ENCODE measurements around the gene GGT5. TPM values are rescaled to one million over a fixed set of nuclear protein-coding genes. Genes with fewer than 3 reads are reported as not detected.

GGT5 gene
- total RNA-seq, 1 experiment from 2014 or later: 0.28 TPM

GRCh38 chr22:24201681-24202614 is 42.9 kb downstream of the GGT5 start:
- no TSS peak for BruUV-seq (replicated peaks)
- H3K27ac Mint-ChIP-seq (ENCODE audit: unreplicated experiment): peak overlapping the region; percentile 98
- DNase-seq: peak; percentile 52
- intact Hi-C loops (cut with micrococcal nuclease; ENCODE audit: unreplicated experiment): loop anchor here (5.0 kb wide), 1 partner anchor 45 kb away; the partner anchor contains the start of gene GGT5
- no peaks in the 10 kb centered on the region for H3K27me3 Mint-ChIP-seq (ENCODE audit: unreplicated experiment)
- peaks cover 49% of the 10 kb centered on the region for H3K4me1 Mint-ChIP-seq (ENCODE audit: low read depth, unreplicated experiment)
- H3K9me3 Mint-ChIP-seq (ENCODE audit: low read depth, unreplicated experiment): no peaks in the 10 kb centered on the region
- H3K4me3 Mint-ChIP-seq (ENCODE audit: low read depth, unreplicated experiment): peak overlapping the region; percentile 40
- CTCF ChIA-PET: interaction anchor here (0.7 to 0.9 kb wide), 3 partner anchors 11 to 45 kb away, joined by 3 read pairs; no protein-coding TSS in a partner anchor
- peaks cover 23% of the 10 kb centered on the region for H3K36me3 Mint-ChIP-seq (ENCODE audit: insufficient read depth, unreplicated experiment)
- no peak for TF ChIP-seq CTCF (IDR thresholded peaks at IDR 0.05; ENCODE audit: unreplicated experiment)

GRCh38 chr22:24200619-24201212 is 44.2 kb downstream of the GGT5 start:
- intact Hi-C loops (cut with micrococcal nuclease; ENCODE audit: unreplicated experiment): loop anchor here (5.0 kb wide), 1 partner anchor 47 kb away; the partner anchor contains the start of gene GGT5
- Mint-ChIP-seq H3K4me3 (ENCODE audit: low read depth, unreplicated experiment) (no peak overlapping the region), H3K27ac (ENCODE audit: unreplicated experiment) (peak overlapping the region; percentile 98), H3K36me3 (ENCODE audit: insufficient read depth, unreplicated experiment) (peaks cover 28% of the 10 kb centered on the region), H3K27me3 (ENCODE audit: unreplicated experiment) (no peaks in the 10 kb centered on the region), H3K9me3 (ENCODE audit: low read depth, unreplicated experiment) (no peaks in the 10 kb centered on the region), H3K4me1 (ENCODE audit: low read depth, unreplicated experiment) (peaks cover 48% of the 10 kb centered on the region)
- CTCF ChIA-PET: interaction anchor here (1.1 to 1.3 kb wide), 3 partner anchors 11 to 47 kb away, joined by 3 to 6 read pairs (median 5); no protein-coding TSS in a partner anchor
- TF ChIP-seq CTCF (IDR thresholded peaks at IDR 0.05; ENCODE audit: unreplicated experiment): no peak
- BruUV-seq (replicated peaks): no TSS peak
- DNase-seq: peak; percentile 73

DNA sequence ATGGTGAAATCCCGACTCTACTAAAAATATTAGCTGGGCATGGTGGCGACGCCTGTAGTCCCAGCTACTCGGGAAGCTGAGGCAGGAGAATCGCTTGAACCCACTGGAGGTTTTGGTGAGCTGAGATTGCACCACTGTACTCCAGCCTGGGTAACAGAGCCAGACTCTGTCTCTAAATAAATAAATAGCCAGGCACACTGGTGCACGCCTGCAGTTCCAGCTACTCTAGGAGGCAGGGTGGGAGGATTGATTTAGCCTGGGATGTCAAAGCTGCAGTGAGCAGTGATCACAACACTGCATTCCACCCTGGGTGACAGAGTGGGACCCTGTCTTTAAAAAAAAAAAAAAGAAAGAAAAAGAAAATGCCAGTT is 46.2 kb downstream of the GGT5 start:
- DNase-seq: no peak
- Mint-ChIP-seq H3K36me3 (ENCODE audit: insufficient read depth, unreplicated experiment) (peaks cover 23% of the 10 kb centered on the region), H3K27me3 (ENCODE audit: unreplicated experiment) (no peaks in the 10 kb centered on the region), H3K27ac (ENCODE audit: unreplicated experiment) (no peak overlapping the region), H3K9me3 (ENCODE audit: low read depth, unreplicated experiment) (no peaks in the 10 kb centered on the region), H3K4me3 (ENCODE audit: low read depth, unreplicated experiment) (no peak overlapping the region), H3K4me1 (ENCODE audit: low read depth, unreplicated experiment) (peaks cover 42% of the 10 kb centered on the region)
- BruUV-seq (replicated peaks): no TSS peak
- TF ChIP-seq CTCF (IDR thresholded peaks at IDR 0.05; ENCODE audit: unreplicated experiment): no peak
- CTCF ChIA-PET: interaction anchor here (0.6 to 0.8 kb wide), 2 partner anchors 9 to 471 kb away, joined by 3 read pairs; no protein-coding TSS in a partner anchor
- intact Hi-C loops (cut with micrococcal nuclease; ENCODE audit: unreplicated experiment): no loop called here

DNA sequence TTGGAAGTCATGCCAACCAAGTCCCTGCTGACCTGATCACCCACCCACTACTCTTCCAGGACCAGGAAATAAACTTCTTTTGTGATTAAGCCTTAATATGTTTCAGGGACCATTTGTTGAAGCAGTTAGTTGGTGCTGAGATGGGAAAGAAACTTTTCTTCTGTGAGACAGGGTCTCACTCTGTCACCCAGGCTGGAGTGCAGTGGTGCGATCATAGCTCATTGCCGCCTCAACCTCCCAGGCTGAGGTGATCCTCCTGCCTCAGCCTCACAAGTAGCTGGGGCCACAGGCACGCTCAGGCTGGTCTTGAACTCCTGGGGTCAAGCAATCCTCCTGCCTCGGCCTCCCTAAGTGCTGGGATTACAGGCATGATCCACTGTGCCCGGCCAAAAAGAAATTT is 53.0 kb downstream of the GGT5 start:
- Mint-ChIP-seq H3K27me3 (ENCODE audit: unreplicated experiment) (no peaks in the 10 kb centered on the region), H3K9me3 (ENCODE audit: low read depth, unreplicated experiment) (no peaks in the 10 kb centered on the region), H3K4me3 (ENCODE audit: low read depth, unreplicated experiment) (no peak overlapping the region), H3K4me1 (ENCODE audit: low read depth, unreplicated experiment) (peaks cover 41% of the 10 kb centered on the region), H3K27ac (ENCODE audit: unreplicated experiment) (no peak overlapping the region), H3K36me3 (ENCODE audit: insufficient read depth, unreplicated experiment) (peaks cover 11% of the 10 kb centered on the region)
- intact Hi-C loops (cut with micrococcal nuclease; ENCODE audit: unreplicated experiment): no loop called here
- TF ChIP-seq CTCF (IDR thresholded peaks at IDR 0.05; ENCODE audit: unreplicated experiment): no peak
- no TSS peak for BruUV-seq (replicated peaks)
- CTCF ChIA-PET: no interaction called here
- no peak for DNase-seq
